Hepatocyte (in vitro differentiated cells): Measurements from ENCODE around the gene SLC2A8.

ENCODE experiments used
- CTCF ChIP-seq: fragments of 200-600 bp; sonication (generic); IDR thresholded peaks from 2 replicates; pipeline ENCODE4 v1.5.1; 2016; ENCODE audit warnings: antibody characterized with exemption, mild to moderate bottlenecking; ENCODE audit not compliant: poor library complexity
- EZH2phosphoT487 ChIP-seq: fragments of 200-600 bp; sonication (generic); IDR thresholded peaks from one replicate; pipeline ENCODE4 v1.6.1; 2018; ENCODE audit warnings: antibody characterized with exemption, mild to moderate bottlenecking, low read depth, moderate library complexity; ENCODE audit not compliant: unreplicated experiment, severe bottlenecking

GRCh38 chr9:127399736-127400269 is 2.8 kb downstream of the SLC2A8 start:
- TF ChIP-seq CTCF, result no peak
- no peak for TF ChIP-seq EZH2phosphoT487
